Measurements from ENCODE around the gene DCTN5.
"Not testable (repeated sequence)": the region's sequence is repeated elsewhere in the genome, so short reads cannot be mapped to it uniquely, and the experiment has no call there.

The DCTN5 gene

GRCh38 chr16:23609929-23610328 is 31.3 kb upstream of the DCTN5 start:
- no peak overlapping the region for H3K9ac ChIP-seq (ENCODE audit: insufficient read length)
- TF ChIP-seq EZH2 (IDR thresholded peaks at IDR 0.05) (no peak), FOXP2 (optimal IDR thresholded peaks at IDR 0.05; ENCODE audit: control extremely low read depth, extremely low read length, insufficient read depth) (no peak), POLR2AphosphoS5 (IDR thresholded peaks at IDR 0.05; ENCODE audit: borderline replicate concordance, low read depth, low read length) (no peak)
- peaks cover 23% of the 10 kb centered on the region; the same call in 1 of the 2 replicates for H3K36me3 ChIP-seq (ENCODE audit: insufficient read depth, low read length)
- no peak for DNase-seq (ENCODE audit: low read depth, low spot score)
- no peak overlapping the region for H3K27ac ChIP-seq
- no peaks in the 10 kb centered on the region for H3K9me3 ChIP-seq (ENCODE audit: low read depth, low read length)
- H3K4me3 ChIP-seq: no peak overlapping the region

DNA sequence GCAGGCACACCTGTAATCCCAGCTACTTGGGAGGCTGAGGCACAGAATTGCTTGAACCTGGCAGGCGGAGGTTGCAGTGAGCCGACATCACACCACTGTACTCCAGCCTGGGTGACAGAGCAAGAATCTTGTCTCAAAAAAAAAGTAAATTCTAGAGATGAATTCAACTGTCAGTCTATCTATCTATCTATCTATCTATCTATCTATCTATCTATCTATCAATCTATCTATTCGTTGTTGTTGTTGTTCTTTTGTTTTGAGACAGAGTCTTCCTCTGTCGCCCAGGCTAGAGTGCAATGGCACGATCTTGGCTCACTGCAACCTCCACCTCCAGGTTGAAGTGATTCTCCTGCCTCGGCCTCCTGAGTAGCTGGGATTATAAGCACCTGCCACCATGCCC is 30.4 kb upstream of the DCTN5 start:
- H3K4me3 ChIP-seq; DNase-seq (ENCODE audit: low read depth, low spot score); H3K27ac ChIP-seq; H3K9ac ChIP-seq (ENCODE audit: insufficient read length); H3K9me3 ChIP-seq (ENCODE audit: low read depth, low read length): not testable (repeated sequence)
- peaks cover 25% of the 10 kb centered on the region for H3K36me3 ChIP-seq (ENCODE audit: insufficient read depth, low read length)

GRCh38 chr16:23611936-23612335 is 29.3 kb upstream of the DCTN5 start:
- Histone ChIP-seq H3K9me3 (ENCODE audit: low read depth, low read length) (no peaks in the 10 kb centered on the region), H3K9ac (ENCODE audit: insufficient read length) (no peak overlapping the region), H3K36me3 (ENCODE audit: insufficient read depth, low read length) (peaks cover 31% of the 10 kb centered on the region), H3K4me3 (no peak overlapping the region), H3K27ac (no peak overlapping the region)
- TF ChIP-seq EZH2 (IDR thresholded peaks at IDR 0.05): no peak
- no peak for DNase-seq (ENCODE audit: low read depth, low spot score)

DNA sequence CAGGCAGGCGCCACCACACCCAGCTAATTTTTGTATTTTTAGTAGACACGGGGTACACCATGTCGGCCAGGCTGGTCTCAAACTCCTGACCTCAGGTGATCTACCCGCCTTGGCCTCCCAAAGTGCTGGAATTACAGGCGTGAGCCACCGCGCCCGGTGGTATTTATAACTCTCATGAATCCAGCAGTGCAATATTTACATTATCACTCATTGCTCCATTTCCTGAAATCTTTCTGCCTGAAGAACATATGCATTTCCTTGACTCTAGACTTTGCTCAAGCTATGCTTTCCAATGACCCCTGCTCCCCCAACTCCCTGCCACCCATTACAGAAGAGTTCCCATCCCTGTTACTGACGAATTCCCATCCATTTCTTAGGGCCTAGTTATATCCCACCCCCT is 25.5 kb upstream of the DCTN5 start:
- H3K27ac ChIP-seq: no peak overlapping the region
- no peak overlapping the region for H3K9ac ChIP-seq (ENCODE audit: insufficient read length)
- H3K9me3 ChIP-seq (ENCODE audit: low read depth, low read length): no peaks in the 10 kb centered on the region
- no peak overlapping the region for H3K4me3 ChIP-seq
- no peak for DNase-seq (ENCODE audit: low read depth, low spot score)
- TF ChIP-seq FOXP2 (optimal IDR thresholded peaks at IDR 0.05; ENCODE audit: control extremely low read depth, extremely low read length, insufficient read depth): no peak
- no peak for TF ChIP-seq POLR2AphosphoS5 (IDR thresholded peaks at IDR 0.05; ENCODE audit: borderline replicate concordance, low read depth, low read length)
- no peak for TF ChIP-seq EZH2 (IDR thresholded peaks at IDR 0.05)
- H3K36me3 ChIP-seq (ENCODE audit: insufficient read depth, low read length): peaks cover 45% of the 10 kb centered on the region

DNA sequence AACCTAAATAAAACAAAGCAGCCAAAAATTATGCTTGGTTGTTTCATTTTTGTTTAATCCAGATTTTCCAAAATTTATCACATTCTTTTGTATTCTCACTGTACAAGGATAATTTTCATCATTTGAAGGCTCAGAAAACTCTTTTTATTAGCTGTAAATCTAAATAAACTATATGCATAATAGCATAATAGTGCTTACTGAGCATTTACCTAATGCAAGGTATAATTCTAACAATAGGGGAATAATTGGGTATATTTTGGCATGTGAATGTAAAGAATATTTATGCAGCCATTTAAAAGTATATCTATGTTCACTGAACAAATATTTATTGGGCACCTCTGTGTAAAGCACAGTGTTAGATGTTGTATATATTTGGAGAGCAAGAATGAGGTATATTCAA is 17.2 kb upstream of the DCTN5 start:
- Histone ChIP-seq H3K9ac (ENCODE audit: insufficient read length) (no peak overlapping the region), H3K9me3 (ENCODE audit: low read depth, low read length) (no peaks in the 10 kb centered on the region), H3K36me3 (ENCODE audit: insufficient read depth, low read length) (peaks cover 80% of the 10 kb centered on the region), H3K27ac (no peak overlapping the region), H3K4me3 (no peak overlapping the region)
- DNase-seq (ENCODE audit: low read depth, low spot score): no peak
- TF ChIP-seq FOXP2 (optimal IDR thresholded peaks at IDR 0.05; ENCODE audit: control extremely low read depth, extremely low read length, insufficient read depth) (no peak), EZH2 (IDR thresholded peaks at IDR 0.05) (no peak), POLR2AphosphoS5 (IDR thresholded peaks at IDR 0.05; ENCODE audit: borderline replicate concordance, low read depth, low read length) (no peak)

GRCh38 chr16:23629516-23629915 is 11.8 kb upstream of the DCTN5 start:
- DNase-seq (ENCODE audit: low read depth, low spot score): no peak
- H3K36me3 ChIP-seq (ENCODE audit: insufficient read depth, low read length): peaks cover 63% of the 10 kb centered on the region
- no peak overlapping the region for H3K4me3 ChIP-seq
- TF ChIP-seq EZH2 (IDR thresholded peaks at IDR 0.05) (no peak), FOXP2 (optimal IDR thresholded peaks at IDR 0.05; ENCODE audit: control extremely low read depth, extremely low read length, insufficient read depth) (no peak), POLR2AphosphoS5 (IDR thresholded peaks at IDR 0.05; ENCODE audit: borderline replicate concordance, low read depth, low read length) (no peak)
- H3K9me3 ChIP-seq (ENCODE audit: low read depth, low read length): no peaks in the 10 kb centered on the region
- no peak overlapping the region for H3K9ac ChIP-seq (ENCODE audit: insufficient read length)
- H3K27ac ChIP-seq: no peak overlapping the region

- DNase-seq (ENCODE audit: low read depth, low spot score); H3K4me3 ChIP-seq; H3K9ac ChIP-seq (ENCODE audit: insufficient read length); H3K9me3 ChIP-seq (ENCODE audit: low read depth, low read length); H3K27ac ChIP-seq: not testable (repeated sequence)
- H3K36me3 ChIP-seq (ENCODE audit: insufficient read depth, low read length): peaks cover 59% of the 10 kb centered on the region
Observed at GRCh38 chr16:23631874-23632273, 9.4 kb upstream of the DCTN5 start.

- Histone ChIP-seq H3K27ac (no peak overlapping the region), H3K36me3 (ENCODE audit: insufficient read depth, low read length) (peaks cover 44% of the 10 kb centered on the region), H3K4me3 (no peak overlapping the region), H3K9ac (ENCODE audit: insufficient read length) (no peak overlapping the region), H3K9me3 (ENCODE audit: low read depth, low read length) (no peaks in the 10 kb centered on the region)
- DNase-seq (ENCODE audit: low read depth, low spot score): no peak
- no peak for TF ChIP-seq FOXP2 (optimal IDR thresholded peaks at IDR 0.05; ENCODE audit: control extremely low read depth, extremely low read length, insufficient read depth)
- TF ChIP-seq EZH2 (IDR thresholded peaks at IDR 0.05): no peak
- TF ChIP-seq POLR2AphosphoS5 (IDR thresholded peaks at IDR 0.05; ENCODE audit: borderline replicate concordance, low read depth, low read length): no peak
Observed at GRCh38 chr16:23634461-23635036, 6.7 kb upstream of the DCTN5 start.

- Histone ChIP-seq H3K9me3 (ENCODE audit: low read depth, low read length) (no peaks in the 10 kb centered on the region), H3K36me3 (ENCODE audit: insufficient read depth, low read length) (peaks cover 34% of the 10 kb centered on the region), H3K9ac (ENCODE audit: insufficient read length) (no peak overlapping the region), H3K4me3 (no peak overlapping the region), H3K27ac (no peak overlapping the region)
- no peak for TF ChIP-seq POLR2AphosphoS5 (IDR thresholded peaks at IDR 0.05; ENCODE audit: borderline replicate concordance, low read depth, low read length)
- DNase-seq (ENCODE audit: low read depth, low spot score): no peak
Observed at GRCh38 chr16:23635958-23636357, 5.3 kb upstream of the DCTN5 start.

DNA sequence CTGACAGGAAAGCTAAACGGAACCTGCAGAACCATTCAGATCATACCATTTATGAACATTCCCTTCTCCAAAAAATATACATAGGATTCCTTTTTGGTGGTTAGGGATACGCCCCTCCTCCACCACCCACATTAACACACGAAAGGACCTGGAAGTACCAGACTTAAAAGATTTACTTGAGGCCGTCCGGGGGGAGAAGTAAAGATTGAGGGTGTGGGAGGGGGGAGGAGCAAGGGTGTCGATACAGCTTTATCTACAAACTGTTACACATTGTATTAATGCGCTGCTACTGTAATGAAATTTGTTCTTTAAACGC is 693 bp upstream of the DCTN5 start:
- DNase-seq (ENCODE audit: low read depth, low spot score): no peak
- TF ChIP-seq EZH2 (IDR thresholded peaks at IDR 0.05): no peak
- no peak for TF ChIP-seq FOXP2 (optimal IDR thresholded peaks at IDR 0.05; ENCODE audit: control extremely low read depth, extremely low read length, insufficient read depth)
- TF ChIP-seq POLR2AphosphoS5 (IDR thresholded peaks at IDR 0.05; ENCODE audit: borderline replicate concordance, low read depth, low read length): no peak
- Histone ChIP-seq H3K9ac (ENCODE audit: insufficient read length) (peak overlapping the region; percentile 99), H3K4me3 (peak overlapping the region; percentile 100), H3K36me3 (ENCODE audit: insufficient read depth, low read length) (peaks cover 40% of the 10 kb centered on the region), H3K27ac (peak overlapping the region; percentile 88), H3K9me3 (ENCODE audit: low read depth, low read length) (no peaks in the 10 kb centered on the region)

Data from SK-N-MC (cell line).